PC-3 (cell line): Measurements from ENCODE around the gene XPO1.

Source experiments
- CTCF ChIP-seq: fragments of 300-600 bp; sonication (generic); conservative IDR thresholded peaks from 2 replicates; pipeline ENCODE4 v1.5.1; 2017; ENCODE audit warnings: antibody characterized with exemption, low read depth, mild to moderate bottlenecking, low read length
- EZH2 ChIP-seq: fragments of 300-600 bp; sonication (generic); IDR thresholded peaks from one replicate; pipeline ENCODE4 v1.6.1; 2017; ENCODE audit warnings: antibody characterized with exemption, mild to moderate bottlenecking, low read length; ENCODE audit not compliant: unreplicated experiment

- no peak for TF ChIP-seq CTCF
- TF ChIP-seq EZH2 = no peak
Observed at GRCh38 chr2:61512768-61513398, 25.3 kb downstream of the XPO1 start.
